GM06990 (cell line): ENCODE results near the gene STK38.

Experiments used
- DNase-seq: peaks from one replicate; pipeline ENCODE4 v3.0.0-alpha.2; 2011; ENCODE audit not compliant: insufficient read length; ENCODE audit errors: extremely low read depth
- H3K27me3 ChIP-seq: replicated peaks from 2 replicates; pipeline ENCODE4 v1.6.0; 2011; ENCODE audit warnings: low read length; ENCODE audit not compliant: control insufficient read depth, insufficient read depth
- H3K36me3 ChIP-seq: 2 replicates; pipeline ENCODE4 v1.5.1; 2011; ENCODE audit warnings: low read length; ENCODE audit not compliant: control insufficient read depth, insufficient read depth
- H3K4me3 ChIP-seq: replicated peaks from 2 replicates; pipeline ENCODE4 v1.5.1; 2011; ENCODE audit warnings: low read depth, mild to moderate bottlenecking, control low read depth, low read length
- TF ChIP-seq, protein P1 (sequence below): IDR thresholded peaks from 2 replicates; pipeline ENCODE4 v1.5.1; 2011; ENCODE audit warnings: low read length, control low read depth, mild to moderate bottlenecking, inconsistent platforms; ENCODE audit not compliant: insufficient read depth, poor library complexity, severe bottlenecking

STK38 gene

DNA sequence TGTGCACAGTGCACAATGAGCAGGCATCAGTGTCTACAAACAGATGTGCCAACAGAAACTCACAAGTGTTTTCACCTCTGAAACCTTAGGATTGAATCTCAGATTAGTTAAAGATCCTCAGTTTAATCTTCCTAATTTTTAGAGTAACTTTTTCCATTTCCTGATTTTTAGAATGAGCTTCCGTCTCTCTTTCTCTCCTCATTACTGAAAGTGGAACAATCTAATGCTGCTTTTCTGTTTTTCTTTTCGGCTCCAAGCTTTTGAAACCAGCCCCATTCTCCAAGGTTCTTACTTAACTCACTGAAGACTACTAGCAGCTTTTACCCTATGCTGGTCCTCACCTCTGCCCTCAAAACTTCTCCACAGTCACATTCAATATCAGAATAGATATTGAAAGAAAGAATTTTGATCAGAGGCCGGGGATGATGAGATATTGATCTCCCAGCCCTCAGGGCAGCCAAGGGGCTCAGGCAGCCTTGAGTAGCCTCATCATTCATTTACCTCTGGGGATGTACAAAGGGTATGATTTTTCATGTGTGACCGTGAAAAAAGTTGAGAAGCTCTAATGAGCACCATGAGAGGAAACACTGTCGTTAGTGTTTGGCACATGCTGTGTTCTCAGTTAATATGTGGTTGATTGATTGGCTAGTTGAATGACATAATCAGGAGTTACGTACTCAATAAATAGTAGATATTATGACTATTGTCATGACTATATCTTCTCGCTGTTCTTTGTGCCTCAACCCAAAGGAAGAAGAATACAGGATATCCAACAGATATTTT, 11.9 kb upstream of the STK38 start:
- no peak overlapping the region for H3K4me3 ChIP-seq
- TF ChIP-seq, protein P1, sequence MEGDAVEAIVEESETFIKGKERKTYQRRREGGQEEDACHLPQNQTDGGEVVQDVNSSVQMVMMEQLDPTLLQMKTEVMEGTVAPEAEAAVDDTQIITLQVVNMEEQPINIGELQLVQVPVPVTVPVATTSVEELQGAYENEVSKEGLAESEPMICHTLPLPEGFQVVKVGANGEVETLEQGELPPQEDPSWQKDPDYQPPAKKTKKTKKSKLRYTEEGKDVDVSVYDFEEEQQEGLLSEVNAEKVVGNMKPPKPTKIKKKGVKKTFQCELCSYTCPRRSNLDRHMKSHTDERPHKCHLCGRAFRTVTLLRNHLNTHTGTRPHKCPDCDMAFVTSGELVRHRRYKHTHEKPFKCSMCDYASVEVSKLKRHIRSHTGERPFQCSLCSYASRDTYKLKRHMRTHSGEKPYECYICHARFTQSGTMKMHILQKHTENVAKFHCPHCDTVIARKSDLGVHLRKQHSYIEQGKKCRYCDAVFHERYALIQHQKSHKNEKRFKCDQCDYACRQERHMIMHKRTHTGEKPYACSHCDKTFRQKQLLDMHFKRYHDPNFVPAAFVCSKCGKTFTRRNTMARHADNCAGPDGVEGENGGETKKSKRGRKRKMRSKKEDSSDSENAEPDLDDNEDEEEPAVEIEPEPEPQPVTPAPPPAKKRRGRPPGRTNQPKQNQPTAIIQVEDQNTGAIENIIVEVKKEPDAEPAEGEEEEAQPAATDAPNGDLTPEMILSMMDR = no peak
- H3K27me3 ChIP-seq = no peaks in the 10 kb centered on the region; the same call in 1 of the 2 replicates
- no peak for DNase-seq
- no peaks in the 10 kb centered on the region for H3K36me3 ChIP-seq

DNA sequence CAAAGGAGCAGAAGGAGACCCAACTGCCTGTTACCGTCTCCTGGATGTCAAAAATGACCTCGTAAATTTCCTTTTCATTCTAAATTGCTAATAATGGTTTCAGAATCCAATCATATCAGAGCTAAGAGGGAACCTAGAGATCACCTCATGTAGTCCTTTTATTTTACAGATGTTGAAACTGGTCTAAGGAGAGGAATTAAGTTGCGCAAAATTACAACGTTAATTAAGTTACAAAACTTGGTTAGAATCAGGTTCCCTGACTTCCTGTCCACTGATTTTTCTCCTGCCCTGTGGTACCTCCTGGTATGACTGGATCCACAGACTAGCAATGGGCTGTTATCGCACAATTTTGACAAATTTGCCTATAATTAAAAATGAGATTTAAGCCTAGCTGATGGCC, 9.0 kb upstream of the STK38 start:
- H3K36me3 ChIP-seq = no peaks in the 10 kb centered on the region
- TF ChIP-seq, protein P1 = no peak
- no peaks in the 10 kb centered on the region for H3K27me3 ChIP-seq
- DNase-seq = no peak
- no peak overlapping the region for H3K4me3 ChIP-seq

DNA sequence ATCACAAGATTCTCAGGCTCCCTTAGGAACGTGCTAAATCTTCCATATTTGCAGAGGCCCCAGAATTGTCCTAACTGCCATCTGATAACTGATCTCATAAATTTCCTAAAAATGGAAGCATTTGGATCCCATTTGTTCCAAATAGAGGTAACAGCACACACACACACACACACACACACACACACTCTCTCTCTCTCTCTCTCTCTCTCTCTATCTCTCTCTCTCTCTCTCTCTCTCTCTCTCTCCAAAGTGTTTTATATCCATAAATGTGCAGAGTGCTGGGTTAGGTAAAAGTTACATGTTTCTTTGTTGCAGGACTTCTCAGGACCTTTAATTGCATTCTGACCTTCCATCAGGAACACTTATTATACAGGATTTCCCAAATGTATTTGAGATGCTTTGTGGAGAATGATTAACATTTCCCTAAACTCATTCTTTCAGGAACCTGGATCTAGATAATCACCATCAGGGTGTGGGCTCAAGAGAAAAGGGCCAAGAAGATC, 8.5 kb upstream of the STK38 start:
- Histone ChIP-seq H3K27me3 (no peaks in the 10 kb centered on the region), H3K36me3 (no peaks in the 10 kb centered on the region), H3K4me3 (no peak overlapping the region)
- no peak for DNase-seq
- TF ChIP-seq, protein P1 = no peak

DNA sequence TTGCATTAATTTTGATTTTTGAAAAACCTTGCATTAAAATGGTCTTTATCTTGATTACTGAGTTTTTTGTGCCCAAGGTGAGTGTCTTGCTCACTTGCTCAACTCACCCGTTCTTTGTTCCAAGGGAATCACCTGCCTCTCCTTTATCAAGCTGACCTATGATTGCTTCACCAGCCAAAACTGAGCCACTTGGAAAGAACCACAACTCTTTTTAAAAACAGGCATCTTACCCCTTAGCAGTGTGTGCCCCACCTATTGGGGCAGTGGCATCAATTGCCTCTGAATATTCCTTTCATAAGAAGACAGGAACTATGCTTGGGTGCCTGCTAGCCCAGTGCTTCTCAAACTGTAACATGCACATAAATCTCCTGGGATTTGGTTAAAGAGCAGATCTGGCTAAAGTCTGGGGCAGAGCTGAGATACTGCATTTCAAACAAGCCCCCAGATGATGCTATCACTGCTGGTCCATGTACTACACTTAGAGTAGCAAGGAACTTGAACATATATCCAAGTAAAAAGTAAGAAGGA, 3.3 kb upstream of the STK38 start:
- no peak overlapping the region for H3K4me3 ChIP-seq
- TF ChIP-seq, protein P1 = no peak
- H3K36me3 ChIP-seq = no peaks in the 10 kb centered on the region
- no peak for DNase-seq
- H3K27me3 ChIP-seq = no peaks in the 10 kb centered on the region

GRCh38 chr6:36548401-36548743, 1.1 kb upstream of the STK38 start:
- no peaks in the 10 kb centered on the region; the same call in 1 of the 2 replicates for H3K36me3 ChIP-seq
- TF ChIP-seq, protein P1 = no peak
- no peak for DNase-seq
- no peak overlapping the region for H3K4me3 ChIP-seq
- no peaks in the 10 kb centered on the region for H3K27me3 ChIP-seq
